Activated CD4-positive, alpha-beta T cell treated with anti-CD3 and anti-CD28 coated beads, Interleukin-2, amount 10 ng/mL, durations not matched to agents 7 days and 5 days (primary cell): ENCODE results near the gene HIF3A. TPM values are rescaled to one million over a fixed set of nuclear protein-coding genes. Genes with fewer than 3 reads are reported as not detected.
"Not testable (repeated sequence)": the region's sequence is repeated elsewhere in the genome, so short reads cannot be mapped to it uniquely, and the experiment has no call there.

ENCODE experiments used
- CTCF ChIA-PET: fragments of 350-600 bp; sonication (Branson Sonifier 250); formaldehyde crosslinking; loops from one replicate; lab custom pipeline; 2021; ENCODE audit warnings: antibody characterized with exemption; lab: Charles Lee
- POLR2A ChIA-PET: fragments of 350-600 bp; sonication (Branson Sonifier 250); formaldehyde crosslinking; loops from one replicate; lab custom pipeline; 2021; ENCODE audit warnings: antibody characterized with exemption; lab: Charles Lee
- DNase-seq: peaks from one replicate; pipeline ENCODE4 v3.0.0-alpha.2; 2020
- H3K27ac Mint-ChIP-seq: one replicate; pipeline ENCODE4 v1.8.0; 2021; ENCODE audit warnings: mild to moderate bottlenecking, moderate library complexity, mixed read lengths
- H3K27me3 Mint-ChIP-seq: one replicate; pipeline ENCODE4 v1.8.0; 2021; ENCODE audit warnings: mixed read lengths
- H3K36me3 Mint-ChIP-seq: one replicate; pipeline ENCODE4 v1.8.0; 2021; ENCODE audit warnings: low read depth, mixed read lengths
- H3K4me1 Mint-ChIP-seq: one replicate; pipeline ENCODE4 v1.8.0; 2021; ENCODE audit warnings: mixed read lengths
- H3K4me3 Mint-ChIP-seq: one replicate; pipeline ENCODE4 v1.8.0; 2021; ENCODE audit warnings: mild to moderate bottlenecking, moderate library complexity, mixed read lengths
- H3K9me3 Mint-ChIP-seq: one replicate; pipeline ENCODE4 v1.8.0; 2021; ENCODE audit warnings: mixed read lengths
- total RNA-seq, 2 experiments: library from RNA; stranded (reverse); gene quantifications; one replicate each; pipeline ENCODE4 v1.2.3, GENCODE V29; 2021

The HIF3A gene
- total RNA-seq, result not detected

- Mint-ChIP-seq H3K4me3 (no peak within 1 kb of the TSS), H3K36me3 (no peaks in the 10 kb centered on the region), H3K9me3 (no peaks in the 10 kb centered on the region), H3K27me3 (peaks cover 25% of the 10 kb centered on the region), H3K4me1 (no peaks in the 10 kb centered on the region), H3K27ac (no peak within 1 kb of the TSS)
- CTCF ChIA-PET, result no interaction called here
- no peak for DNase-seq
- POLR2A ChIA-PET, result no interaction called here
Observed at GRCh38 chr19:46296722-46297461, at the start of gene HIF3A. TSS of gene HIF3A (plus strand) at chr19:46297042. CDS start at chr19:46297077, 35 bp downstream.

DNA sequence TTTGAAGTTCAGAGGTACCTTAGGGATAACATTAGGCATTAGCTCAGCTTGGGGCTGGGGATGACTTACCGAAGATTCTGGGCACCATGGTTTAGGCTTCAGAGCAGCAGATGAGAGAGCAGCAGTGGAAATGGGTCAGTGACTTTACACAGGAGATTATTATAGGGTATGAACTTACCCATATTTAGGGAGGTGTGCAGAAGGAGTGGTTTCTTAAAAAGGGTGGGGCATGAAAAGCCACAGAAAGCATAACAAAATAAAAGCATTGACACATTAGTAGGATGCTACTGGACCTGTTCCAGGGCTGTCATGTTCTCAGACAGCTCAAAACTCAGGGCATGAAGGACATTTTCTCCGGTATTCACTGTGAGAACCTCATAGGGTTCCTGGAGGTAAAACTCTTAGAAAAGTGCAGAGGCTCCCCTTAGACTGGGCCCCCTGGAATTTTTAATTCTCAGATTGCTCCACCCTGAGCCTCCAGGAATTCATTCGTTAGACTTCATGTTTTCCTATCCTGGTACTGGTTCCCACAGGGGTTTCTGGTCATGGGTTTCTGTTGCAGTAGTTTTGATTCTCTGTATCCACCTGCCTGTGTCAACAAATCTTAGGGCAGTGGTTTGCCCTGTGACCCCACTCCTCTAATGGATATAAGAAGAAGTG, 46.6 kb upstream of the HIF3A start:
- no peak overlapping the region for H3K27ac Mint-ChIP-seq
- no peaks in the 10 kb centered on the region for H3K36me3 Mint-ChIP-seq
- POLR2A ChIA-PET, result no interaction called here
- peaks cover 62% of the 10 kb centered on the region for H3K27me3 Mint-ChIP-seq
- DNase-seq, result no peak
- no peaks in the 10 kb centered on the region for H3K9me3 Mint-ChIP-seq
- H3K4me3 Mint-ChIP-seq, result no peak overlapping the region
- CTCF ChIA-PET, result no interaction called here
- no peaks in the 10 kb centered on the region for H3K4me1 Mint-ChIP-seq

- Mint-ChIP-seq H3K27me3 (peaks cover 59% of the 10 kb centered on the region), H3K9me3 (no peaks in the 10 kb centered on the region), H3K4me3 (no peak overlapping the region), H3K4me1 (no peaks in the 10 kb centered on the region), H3K36me3 (no peaks in the 10 kb centered on the region), H3K27ac (no peak overlapping the region)
- ChIA-PET CTCF (interaction anchor here (0.6 kb wide), 1 partner anchor 318 kb away, joined by 3 read pairs; no protein-coding TSS in a partner anchor), POLR2A (interaction anchor here (0.6 kb wide), 1 partner anchor 1957 kb away, joined by 3 read pairs; no protein-coding TSS in a partner anchor)
- no peak for DNase-seq
Observed at GRCh38 chr19:46251416-46251815, 45.4 kb upstream of the HIF3A start.

GRCh38 chr19:46254776-46255175, 42.1 kb upstream of the HIF3A start:
- no peak for DNase-seq
- CTCF ChIA-PET, result interaction anchor here (0.6 to 1.4 kb wide), 3 partner anchors 14 to 429 kb away, joined by 3 to 5 read pairs (median 4); no protein-coding TSS in a partner anchor
- Mint-ChIP-seq H3K4me1 (no peaks in the 10 kb centered on the region), H3K36me3 (no peaks in the 10 kb centered on the region), H3K27ac (no peak overlapping the region), H3K4me3 (no peak overlapping the region), H3K27me3 (peaks cover 52% of the 10 kb centered on the region), H3K9me3 (no peaks in the 10 kb centered on the region)
- POLR2A ChIA-PET, result no interaction called here

- H3K27me3 Mint-ChIP-seq, result peaks cover 50% of the 10 kb centered on the region
- no peaks in the 10 kb centered on the region for H3K4me1 Mint-ChIP-seq
- DNase-seq, result no peak
- H3K9me3 Mint-ChIP-seq, result no peaks in the 10 kb centered on the region
- ChIA-PET POLR2A (no interaction called here), CTCF (interaction anchor here (0.7 kb wide), 1 partner anchor 179 kb away, joined by 3 read pairs; no protein-coding TSS in a partner anchor)
- H3K4me3 Mint-ChIP-seq, result no peak overlapping the region
- H3K27ac Mint-ChIP-seq, result no peak overlapping the region
- no peaks in the 10 kb centered on the region for H3K36me3 Mint-ChIP-seq
Observed at GRCh38 chr19:46256855-46257254, 40.0 kb upstream of the HIF3A start.

DNA sequence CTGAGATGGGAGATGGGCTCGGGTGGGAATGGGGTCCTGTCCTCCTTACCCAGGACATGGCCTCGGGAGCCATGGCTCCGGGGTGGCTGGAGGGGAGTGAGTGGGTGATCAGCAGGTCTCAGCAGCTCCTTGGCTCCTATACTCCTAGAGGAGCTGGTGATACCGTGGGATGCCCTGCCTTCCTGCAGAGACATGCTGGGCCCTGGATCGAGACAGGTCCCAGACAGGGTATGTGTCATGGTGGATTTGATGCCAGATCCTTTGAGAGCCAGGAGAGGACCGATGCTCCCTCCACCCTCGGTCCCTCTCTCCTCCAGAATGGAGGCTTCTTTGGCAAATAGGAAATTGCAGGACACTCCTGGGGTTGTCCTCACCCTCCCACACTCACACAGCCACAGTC, 35.3 kb upstream of the HIF3A start:
- H3K4me3 Mint-ChIP-seq, H3K9me3 Mint-ChIP-seq, CTCF ChIA-PET, H3K27ac Mint-ChIP-seq, H3K36me3 Mint-ChIP-seq, DNase-seq, POLR2A ChIA-PET: not testable (repeated sequence)
- Mint-ChIP-seq H3K4me1 (peaks cover 14% of the 10 kb centered on the region), H3K27me3 (peaks cover 44% of the 10 kb centered on the region)

GRCh38 chr19:46262684-46263296, 34.1 kb upstream of the HIF3A start:
- DNase-seq, result peak; percentile 71
- H3K4me1 Mint-ChIP-seq, result peaks cover 14% of the 10 kb centered on the region
- CTCF ChIA-PET, result interaction anchor here (1.8 kb wide), 1 partner anchor 180 kb away, joined by 5 read pairs; no protein-coding TSS in a partner anchor
- H3K36me3 Mint-ChIP-seq, POLR2A ChIA-PET, H3K9me3 Mint-ChIP-seq: not testable (repeated sequence)
- peak overlapping the region; percentile 79 for H3K27ac Mint-ChIP-seq
- peaks cover 43% of the 10 kb centered on the region for H3K27me3 Mint-ChIP-seq
- H3K4me3 Mint-ChIP-seq, result peak overlapping the region; percentile 48

GRCh38 chr19:46264801-46265200, 32.0 kb upstream of the HIF3A start:
- POLR2A ChIA-PET, H3K4me3 Mint-ChIP-seq, H3K27ac Mint-ChIP-seq, DNase-seq, H3K36me3 Mint-ChIP-seq, H3K9me3 Mint-ChIP-seq: not testable (repeated sequence)
- CTCF ChIA-PET, result interaction anchor here (0.6 to 2.3 kb wide), 13 partner anchors 25 to 932 kb away, joined by 3 to 18 read pairs (median 4); partner anchors contain the start of genes FOXA3, PPP5C and SIX5
- Mint-ChIP-seq H3K27me3 (peaks cover 47% of the 10 kb centered on the region), H3K4me1 (peaks cover 19% of the 10 kb centered on the region)

DNA sequence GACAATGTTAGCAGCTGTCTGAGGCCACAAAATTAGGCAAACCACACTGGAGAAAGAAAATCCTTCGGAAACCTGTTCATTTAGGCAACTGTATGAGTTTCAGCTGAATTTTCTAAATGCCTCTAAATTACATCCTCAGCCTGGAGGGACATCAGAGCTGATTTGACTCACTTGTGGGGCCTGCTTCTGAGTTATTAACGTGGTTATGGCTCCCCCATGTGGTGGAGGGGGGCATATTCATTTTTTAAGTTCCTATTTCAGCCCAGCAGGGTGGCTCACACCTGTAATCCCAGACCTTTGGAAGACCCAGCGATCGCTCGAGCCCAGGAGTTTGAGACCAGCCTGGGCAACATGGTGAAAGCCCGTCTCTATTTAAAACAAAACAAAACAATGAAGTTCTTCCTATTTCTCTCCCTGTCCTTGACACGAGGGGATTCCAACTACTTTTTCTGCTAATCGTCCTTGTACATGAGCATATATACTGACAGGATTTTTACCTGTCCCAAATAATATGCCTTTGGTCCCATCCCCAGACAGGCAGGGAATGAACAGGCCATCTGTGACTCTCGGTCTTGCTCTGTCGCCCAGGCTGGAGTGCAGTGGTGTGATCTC, 31.5 kb upstream of the HIF3A start:
- Mint-ChIP-seq H3K9me3 (no peaks in the 10 kb centered on the region), H3K4me1 (peaks cover 19% of the 10 kb centered on the region), H3K36me3 (no peaks in the 10 kb centered on the region), H3K27ac (no peak overlapping the region), H3K4me3 (no peak overlapping the region), H3K27me3 (peaks cover 49% of the 10 kb centered on the region)
- peak; percentile 81 for DNase-seq
- ChIA-PET POLR2A (no interaction called here), CTCF (interaction anchor here (0.6 to 2.3 kb wide), 14 partner anchors 25 to 932 kb away, joined by 3 to 18 read pairs (median 4); partner anchors contain the start of genes FOXA3, PPP5C and SIX5)

GRCh38 chr19:46269101-46269500, 27.7 kb upstream of the HIF3A start:
- Mint-ChIP-seq H3K27ac (no peak overlapping the region), H3K4me1 (peaks cover 4% of the 10 kb centered on the region), H3K4me3 (no peak overlapping the region), H3K27me3 (peaks cover 58% of the 10 kb centered on the region), H3K36me3 (no peaks in the 10 kb centered on the region), H3K9me3 (no peaks in the 10 kb centered on the region)
- CTCF ChIA-PET, result interaction anchor here (0.6 kb wide), 1 partner anchor 190 kb away, joined by 3 read pairs; no protein-coding TSS in a partner anchor
- POLR2A ChIA-PET, result no interaction called here
- DNase-seq, result no peak

DNA sequence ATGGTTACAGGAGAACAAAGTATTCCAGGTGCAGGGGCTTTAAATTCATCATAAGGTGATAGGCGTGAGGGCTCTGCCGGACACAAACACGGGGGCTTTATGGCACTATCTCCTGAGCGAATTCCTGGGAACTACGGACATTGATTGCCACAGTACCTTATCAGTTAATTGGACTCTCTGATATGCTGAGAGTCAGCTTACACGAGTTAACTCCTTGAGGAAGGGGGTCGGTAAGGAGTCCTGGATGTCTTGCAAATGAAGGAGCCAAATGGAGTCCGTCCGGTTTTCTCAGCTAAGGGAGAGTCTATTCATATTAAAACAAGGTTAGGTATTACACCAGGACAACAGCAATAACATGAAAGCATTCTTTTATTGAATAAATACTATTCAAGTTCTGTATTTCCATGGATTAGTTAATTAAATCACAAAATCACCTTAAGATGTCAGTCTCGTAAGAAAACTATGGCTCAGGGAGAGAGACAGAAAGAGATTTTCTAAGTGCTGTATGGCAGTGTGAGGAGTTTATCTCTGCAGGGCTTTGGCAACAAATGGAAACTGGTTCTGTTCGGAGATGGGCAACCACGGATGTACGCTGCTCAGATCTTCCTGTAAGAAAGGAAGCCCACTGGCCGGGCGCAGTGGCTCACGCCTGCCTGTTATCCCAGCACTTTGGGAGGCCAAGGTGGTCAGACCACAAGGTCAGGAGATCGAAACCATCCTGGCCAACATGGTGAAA, 26.2 kb upstream of the HIF3A start:
- ChIA-PET CTCF (interaction anchor here (1.1 kb wide), 1 partner anchor 79 kb away, joined by 3 read pairs; no protein-coding TSS in a partner anchor), POLR2A (no interaction called here)
- H3K4me1 Mint-ChIP-seq, result peaks cover 4% of the 10 kb centered on the region

More for the DNA sequence above, 26.2 kb upstream of the HIF3A start:
- no peak for DNase-seq
- Mint-ChIP-seq H3K27me3 (peaks cover 56% of the 10 kb centered on the region), H3K36me3 (no peaks in the 10 kb centered on the region), H3K9me3 (no peaks in the 10 kb centered on the region), H3K27ac (no peak overlapping the region), H3K4me3 (no peak overlapping the region)
